Nephron progenitor cell (in vitro differentiated cells): ENCODE results near the gene LIX1L.
A peak's percentile ranks its signal among the peaks of the same experiment; 100 is the strongest.

Experiments used
- DNase-seq: peaks from one replicate; pipeline ENCODE4 v3.0.0; 2021
- H3K27ac Mint-ChIP-seq: 2 replicates; pipeline ENCODE4 v1.8.0; 2021; ENCODE audit warnings: mild to moderate bottlenecking, moderate library complexity, mixed read lengths
- H3K27me3 Mint-ChIP-seq: 2 replicates; pipeline ENCODE4 v1.8.0; 2021; ENCODE audit warnings: mild to moderate bottlenecking, low read depth, mixed read lengths; ENCODE audit not compliant: poor library complexity
- H3K36me3 Mint-ChIP-seq: 2 replicates; pipeline ENCODE4 v1.8.0; 2021; ENCODE audit warnings: low read depth, mixed read lengths
- H3K4me1 Mint-ChIP-seq: 2 replicates; pipeline ENCODE4 v1.8.0; 2021; ENCODE audit warnings: mixed read lengths
- H3K4me3 Mint-ChIP-seq: 2 replicates; pipeline ENCODE4 v1.8.0; 2021; ENCODE audit warnings: mild to moderate bottlenecking, moderate library complexity, mixed read lengths
- H3K9me3 Mint-ChIP-seq: 2 replicates; pipeline ENCODE4 v1.8.0; 2021; ENCODE audit warnings: mild to moderate bottlenecking, moderate library complexity, mixed read lengths
- TF ChIP-seq, protein P1 (sequence below): fragments of 200-600 bp; sonication (generic); IDR thresholded peaks from 2 replicates; pipeline ENCODE4 v1.5.0; 2021; ENCODE audit warnings: antibody characterized with exemption

The LIX1L gene

DNA sequence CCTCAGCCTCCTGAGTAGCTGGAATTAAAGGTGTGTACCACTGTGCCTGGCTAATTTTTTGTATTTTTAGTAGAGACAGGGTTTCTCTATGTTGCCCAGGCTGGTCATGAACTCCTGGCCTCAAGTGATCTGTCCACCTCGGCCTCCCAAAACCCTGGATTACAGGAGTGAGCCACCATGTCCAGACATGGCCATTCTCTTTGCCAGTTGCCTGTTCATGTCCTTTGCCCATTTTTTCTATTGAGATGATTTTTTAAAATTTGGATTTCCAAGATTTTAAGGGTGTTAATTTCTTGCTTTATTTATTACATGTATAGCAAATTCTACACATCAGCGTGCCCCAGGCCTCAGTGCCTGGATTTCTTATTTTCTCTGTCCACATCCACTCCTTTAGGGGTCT lies 9.5 kb upstream of the LIX1L start:
- H3K27ac Mint-ChIP-seq: no peak overlapping the region
- H3K36me3 Mint-ChIP-seq: peaks cover 20% of the 10 kb centered on the region
- peaks cover 30% of the 10 kb centered on the region for H3K4me1 Mint-ChIP-seq
- DNase-seq: no peak
- TF ChIP-seq, protein P1, sequence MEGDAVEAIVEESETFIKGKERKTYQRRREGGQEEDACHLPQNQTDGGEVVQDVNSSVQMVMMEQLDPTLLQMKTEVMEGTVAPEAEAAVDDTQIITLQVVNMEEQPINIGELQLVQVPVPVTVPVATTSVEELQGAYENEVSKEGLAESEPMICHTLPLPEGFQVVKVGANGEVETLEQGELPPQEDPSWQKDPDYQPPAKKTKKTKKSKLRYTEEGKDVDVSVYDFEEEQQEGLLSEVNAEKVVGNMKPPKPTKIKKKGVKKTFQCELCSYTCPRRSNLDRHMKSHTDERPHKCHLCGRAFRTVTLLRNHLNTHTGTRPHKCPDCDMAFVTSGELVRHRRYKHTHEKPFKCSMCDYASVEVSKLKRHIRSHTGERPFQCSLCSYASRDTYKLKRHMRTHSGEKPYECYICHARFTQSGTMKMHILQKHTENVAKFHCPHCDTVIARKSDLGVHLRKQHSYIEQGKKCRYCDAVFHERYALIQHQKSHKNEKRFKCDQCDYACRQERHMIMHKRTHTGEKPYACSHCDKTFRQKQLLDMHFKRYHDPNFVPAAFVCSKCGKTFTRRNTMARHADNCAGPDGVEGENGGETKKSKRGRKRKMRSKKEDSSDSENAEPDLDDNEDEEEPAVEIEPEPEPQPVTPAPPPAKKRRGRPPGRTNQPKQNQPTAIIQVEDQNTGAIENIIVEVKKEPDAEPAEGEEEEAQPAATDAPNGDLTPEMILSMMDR: no peak
- H3K27me3 Mint-ChIP-seq: peaks cover 28% of the 10 kb centered on the region
- H3K9me3 Mint-ChIP-seq: peaks cover 18% of the 10 kb centered on the region
- no peak overlapping the region for H3K4me3 Mint-ChIP-seq

DNA sequence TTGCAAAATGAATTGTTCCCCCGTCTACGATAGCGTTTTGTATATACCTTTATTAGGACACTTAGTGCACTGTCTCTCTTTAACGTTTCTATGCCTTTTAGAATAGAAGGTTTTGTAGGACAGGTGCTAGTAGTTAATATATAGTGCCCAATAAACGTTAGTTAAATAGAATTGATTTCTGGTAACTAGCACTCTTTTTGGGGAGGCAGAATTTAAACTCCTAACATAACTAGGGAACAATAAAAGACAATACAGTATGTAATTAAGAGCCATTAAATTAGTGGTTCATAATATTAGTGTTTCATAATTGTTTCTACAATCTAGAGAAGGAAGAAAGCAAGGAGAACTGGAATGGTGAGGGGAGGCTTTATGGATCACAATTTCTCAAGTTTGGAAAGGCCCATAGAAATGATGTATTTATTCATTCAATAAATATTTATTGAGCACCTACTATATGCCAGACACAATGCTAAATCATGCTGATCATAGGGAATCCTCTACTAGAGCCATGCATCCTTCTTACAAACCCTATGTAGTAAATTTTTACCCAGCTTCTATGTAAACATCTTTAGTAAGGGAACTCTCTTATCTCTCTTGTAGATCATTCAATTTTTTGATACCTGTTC lies 7.4 kb upstream of the LIX1L start:
- H3K9me3 Mint-ChIP-seq: peaks cover 18% of the 10 kb centered on the region
- no peak for DNase-seq
- TF ChIP-seq, protein P1: no peak
- H3K36me3 Mint-ChIP-seq: peaks cover 20% of the 10 kb centered on the region
- no peak overlapping the region for H3K27ac Mint-ChIP-seq
- H3K4me1 Mint-ChIP-seq: peaks cover 43% of the 10 kb centered on the region
- H3K27me3 Mint-ChIP-seq: peaks cover 44% of the 10 kb centered on the region
- peak overlapping the region; percentile 90 for H3K4me3 Mint-ChIP-seq

DNA sequence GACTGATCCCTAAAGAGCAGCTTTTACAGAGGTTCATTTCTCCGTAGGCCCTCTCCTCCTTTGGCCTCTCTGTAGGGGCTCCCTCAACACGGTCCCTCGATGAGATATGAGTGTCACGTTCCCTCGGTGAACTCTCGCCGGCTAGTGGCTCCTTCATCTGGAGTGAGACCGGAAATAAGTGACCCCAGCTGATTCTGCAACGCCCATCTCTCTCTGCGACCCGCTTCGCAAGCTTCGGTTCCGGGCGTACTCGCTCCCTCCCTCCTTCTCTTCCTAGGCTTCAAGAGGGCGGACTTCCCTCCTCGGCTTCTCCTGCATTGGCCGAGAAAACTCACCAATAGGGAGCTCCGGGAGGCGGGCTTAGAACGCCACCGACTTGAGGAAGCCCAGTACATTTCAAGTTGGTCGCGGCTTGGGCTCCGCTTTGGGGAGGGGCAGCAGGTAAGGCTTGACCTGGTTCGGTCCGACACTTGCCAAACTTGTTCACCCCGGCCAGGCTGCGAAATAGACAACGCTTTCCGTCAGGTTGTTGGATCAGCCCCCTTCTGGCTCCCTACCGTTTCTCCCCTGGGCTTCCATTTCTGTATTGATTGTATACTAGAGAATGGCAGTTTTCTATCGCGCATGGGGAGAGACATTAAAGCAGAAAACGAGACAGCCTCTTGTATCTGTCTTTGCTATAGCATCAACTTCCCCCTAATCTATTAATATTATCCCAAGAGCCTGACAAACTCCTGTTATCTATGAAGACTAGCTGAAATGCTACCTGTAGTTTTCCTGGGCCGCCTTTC lies 6.7 kb upstream of the LIX1L start, which contains the start of the genes ANKRD34A and POLR3GL:
ANKRD34A (minus strand) TSS at position 248 of the 791 bp plus-strand sequence. CDS start 2,816 bp downstream, outside the sequence.
POLR3GL (plus strand) TSS at position 363 of the 791 bp plus-strand sequence. CDS start 10,176 bp downstream, outside the sequence.
- H3K36me3 Mint-ChIP-seq: peaks cover 16% of the 10 kb centered on the region
- H3K4me3 Mint-ChIP-seq: peak within 1 kb of the TSS; percentile 90
- TF ChIP-seq, protein P1: no peak
- H3K27me3 Mint-ChIP-seq: peaks cover 51% of the 10 kb centered on the region
- DNase-seq: peak; percentile 88
- H3K4me1 Mint-ChIP-seq: peaks cover 47% of the 10 kb centered on the region
- no peak within 1 kb of the TSS for H3K27ac Mint-ChIP-seq
- peaks cover 18% of the 10 kb centered on the region for H3K9me3 Mint-ChIP-seq

DNA sequence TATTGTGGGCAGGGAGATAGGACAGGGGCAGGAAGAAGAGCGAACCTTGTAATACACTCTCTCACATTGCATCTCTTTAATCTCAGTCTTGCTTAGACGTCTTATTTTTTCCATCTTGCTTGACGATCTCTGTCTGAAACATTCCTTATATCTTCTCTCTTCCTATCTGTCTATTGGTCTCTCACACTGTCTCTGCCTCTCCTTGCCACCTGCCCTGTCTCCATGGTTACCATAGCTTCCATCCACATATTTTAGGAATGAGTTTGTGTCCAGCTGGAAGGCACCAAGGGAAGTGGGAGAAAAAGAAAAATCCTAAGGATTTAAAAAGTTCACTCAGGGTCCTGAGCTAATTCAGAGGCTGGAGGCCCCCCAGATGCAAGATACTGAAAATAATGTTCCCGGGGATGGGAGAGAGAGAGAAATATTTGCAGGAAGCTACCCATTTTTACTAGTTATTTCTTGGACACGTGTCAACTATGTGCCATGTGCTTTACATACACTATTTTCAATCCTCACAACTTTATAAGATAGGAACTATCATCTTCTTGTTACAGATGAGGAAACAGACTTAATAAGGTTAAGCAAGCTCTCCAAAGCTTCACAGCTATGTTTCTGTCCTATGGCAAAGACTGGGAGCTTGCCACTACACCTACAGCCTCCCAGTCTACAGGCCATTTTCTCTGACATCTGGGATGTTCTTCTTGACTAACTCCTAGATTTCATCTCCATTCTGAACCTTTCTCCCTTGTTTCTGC lies 5.6 kb upstream of the LIX1L start:
- H3K4me1 Mint-ChIP-seq: peaks cover 58% of the 10 kb centered on the region
- peaks cover 11% of the 10 kb centered on the region for H3K36me3 Mint-ChIP-seq
- H3K27ac Mint-ChIP-seq: no peak overlapping the region
- H3K4me3 Mint-ChIP-seq: peak overlapping the region; percentile 90
- no peak for DNase-seq
- peaks cover 58% of the 10 kb centered on the region for H3K27me3 Mint-ChIP-seq
- peaks cover 18% of the 10 kb centered on the region for H3K9me3 Mint-ChIP-seq
- TF ChIP-seq, protein P1: no peak

DNA sequence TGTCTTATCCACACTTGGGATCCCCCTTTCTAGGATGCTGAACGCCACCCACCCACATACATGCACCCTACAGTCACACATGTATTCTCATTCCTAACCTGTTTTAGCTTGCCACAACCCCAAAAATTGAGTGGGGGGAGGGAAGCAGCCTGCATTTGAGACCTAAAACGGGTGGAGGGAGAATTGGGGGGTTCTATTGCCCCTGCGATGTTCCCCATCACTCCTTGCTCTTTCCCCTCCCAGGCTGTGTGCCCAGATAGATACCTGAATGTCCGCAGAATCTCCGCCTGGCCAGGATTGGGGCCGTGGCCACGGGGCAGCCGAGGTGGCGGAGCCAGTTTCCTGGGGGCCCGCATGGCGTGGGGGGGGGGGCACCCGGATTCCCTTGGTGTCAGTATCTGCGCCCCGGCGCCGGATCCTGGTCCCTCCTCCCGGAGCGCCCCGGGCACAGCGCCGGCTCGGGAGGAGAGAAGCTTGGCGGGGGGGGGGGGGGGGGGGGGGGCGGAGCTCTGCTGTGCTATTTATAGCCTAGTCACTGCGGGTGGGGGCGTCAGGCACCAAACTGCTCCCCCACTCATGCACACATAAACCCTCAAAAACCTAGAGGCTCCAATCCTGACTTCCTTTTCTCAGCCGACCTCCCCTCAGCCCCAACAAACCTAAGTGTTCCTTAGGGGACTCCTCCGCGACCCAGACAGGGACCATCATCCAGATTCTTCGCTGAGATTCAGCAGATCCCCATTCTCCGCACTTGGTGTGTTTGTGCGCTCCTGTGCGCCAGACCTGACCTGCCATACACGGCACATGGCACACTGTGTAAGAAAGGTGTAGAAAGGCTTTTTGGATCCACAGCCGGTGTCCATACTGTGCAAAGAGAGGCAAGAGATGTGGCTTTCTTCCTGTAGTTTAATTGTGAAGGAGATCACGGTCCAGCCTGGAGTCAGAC lies 4.6 kb upstream of the LIX1L start:
- Mint-ChIP-seq H3K9me3 (peaks cover 8% of the 10 kb centered on the region), H3K4me1 (peaks cover 64% of the 10 kb centered on the region)
- DNase-seq: peak; percentile 28

More for the DNA sequence above, 4.6 kb upstream of the LIX1L start:
- H3K36me3 Mint-ChIP-seq: peaks cover 3% of the 10 kb centered on the region
- peaks cover 61% of the 10 kb centered on the region for H3K27me3 Mint-ChIP-seq
- H3K4me3 Mint-ChIP-seq: peak overlapping the region; percentile 94
- TF ChIP-seq, protein P1: no peak
- H3K27ac Mint-ChIP-seq: no peak overlapping the region
